PFSK-1 (cell line): ENCODE results near the gene DUSP8.

Experiments used
- FOXP2 ChIP-seq: optimal IDR thresholded peaks from 2 replicates; pipeline ENCODE3; 2011; ENCODE audit warnings: borderline replicate concordance, control low read depth, inconsistent platforms; ENCODE audit not compliant: insufficient read depth; ENCODE audit errors: extremely low read length, extremely low read depth
- POLR2AphosphoS5 ChIP-seq: IDR thresholded peaks from 2 replicates; pipeline ENCODE4 v1.6.1; 2012; ENCODE audit warnings: low read depth, mild to moderate bottlenecking, control low read depth, low read length, moderate library complexity
- REST ChIP-seq, 2 experiments: IDR thresholded peaks; 2 replicates each; pipeline versions ENCODE4 v1.6.1 to v1.8.0; 2011 to 2012; ENCODE audit warnings: low read depth in 2 of 2, low read length in 2 of 2, control low read depth in 1 of 2, inconsistent platforms in 1 of 2, mild to moderate bottlenecking in 1 of 2, moderate library complexity in 1 of 2; ENCODE audit not compliant: insufficient read depth in 1 of 2
- SIN3A ChIP-seq: IDR thresholded peaks from 2 replicates; pipeline ENCODE4 v1.6.1; 2012; ENCODE audit warnings: mild to moderate bottlenecking, low read length, moderate library complexity, borderline replicate concordance; ENCODE audit not compliant: insufficient read depth
- TAF1 ChIP-seq: IDR thresholded peaks from 2 replicates; pipeline ENCODE4 v1.6.1; 2012; ENCODE audit warnings: low read length, control low read depth, borderline replicate concordance; ENCODE audit not compliant: insufficient read depth

DUSP8 gene

GRCh38 chr11:1569251-1569780 lies 2.8 kb downstream of the DUSP8 start:
- TF ChIP-seq SIN3A: no peak
- no peak for TF ChIP-seq REST (IDR thresholded peaks at IDR 0.05; ENCODE audit: insufficient read depth in 1 of 2, low read depth in 2 of 2, low read length in 2 of 2)
- TF ChIP-seq POLR2AphosphoS5: no peak
- no peak for TF ChIP-seq FOXP2
- TF ChIP-seq TAF1: no peak

- no peak for TF ChIP-seq TAF1
- no peak for TF ChIP-seq SIN3A
- TF ChIP-seq REST (IDR thresholded peaks at IDR 0.05; ENCODE audit: insufficient read depth in 1 of 2, low read depth in 2 of 2, low read length in 2 of 2): no peak
- TF ChIP-seq FOXP2: no peak
- no peak for TF ChIP-seq POLR2AphosphoS5
Observed at GRCh38 chr11:1568441-1568911, 3.6 kb downstream of the DUSP8 start.

- TF ChIP-seq REST (IDR thresholded peaks at IDR 0.05; ENCODE audit: insufficient read depth in 1 of 2, low read depth in 2 of 2, low read length in 2 of 2) (no peak), FOXP2 (no peak), POLR2AphosphoS5 (no peak), SIN3A (no peak), TAF1 (no peak)
Observed at GRCh38 chr11:1567721-1568100, 4.4 kb downstream of the DUSP8 start.

- TF ChIP-seq TAF1 (no peak), FOXP2 (no peak)
Observed at GRCh38 chr11:1567052-1567720, 4.9 kb downstream of the DUSP8 start.

- TF ChIP-seq POLR2AphosphoS5 (no peak), SIN3A (no peak), FOXP2 (no peak), REST (IDR thresholded peaks at IDR 0.05; ENCODE audit: insufficient read depth in 1 of 2, low read depth in 2 of 2, low read length in 2 of 2) (no peak), TAF1 (no peak)
Observed at GRCh38 chr11:1566381-1567051, 5.6 kb downstream of the DUSP8 start.
